NCI-H748 (cell line): ENCODE measurements around the gene DDB1.

Source experiments
- DNase-seq: peaks from one replicate; lab custom pipeline; 2025; ENCODE audit not compliant: unreplicated experiment; lab: John Stamatoyannopoulos, UW

The DDB1 gene

DNA sequence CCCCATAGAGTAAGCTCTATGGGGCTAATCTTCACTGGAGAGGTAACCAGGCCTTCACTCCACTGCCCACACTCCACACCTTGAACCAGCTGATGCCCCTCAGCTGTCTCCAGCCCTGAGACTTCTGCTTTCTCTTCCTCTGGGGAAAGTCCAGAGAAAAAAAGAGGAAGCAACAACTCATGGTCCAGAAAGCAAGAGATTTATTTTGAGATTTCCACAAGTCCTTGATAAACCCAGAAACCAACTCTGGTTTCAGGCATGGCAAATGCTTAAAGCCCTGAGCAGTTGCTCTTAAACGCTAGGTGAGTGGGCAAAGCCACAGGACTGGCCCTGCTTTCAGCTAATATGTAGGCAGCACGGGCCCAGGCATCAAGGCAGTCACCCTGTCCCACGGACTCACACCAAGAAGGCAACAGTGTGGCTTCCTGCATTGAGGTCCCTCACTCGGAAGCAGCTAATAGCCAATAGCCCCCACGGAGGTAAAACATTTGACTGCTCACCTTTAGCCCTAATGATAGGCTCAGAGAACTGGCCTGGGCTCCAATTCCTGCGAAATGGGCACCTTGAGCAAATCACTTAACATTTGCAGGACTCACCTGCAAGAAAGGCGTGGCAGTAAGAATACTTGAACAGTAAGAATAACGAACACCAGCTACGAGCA lies 24.5 kb upstream of the DDB1 start:
- no peak for DNase-seq

- no peak for DNase-seq
These were observed 23.8 kb upstream of the DDB1 start for GRCh38 chr11:61356706-61357105.

GRCh38 chr11:61354208-61354607 lies 21.3 kb upstream of the DDB1 start:
- DNase-seq, result no peak

DNA sequence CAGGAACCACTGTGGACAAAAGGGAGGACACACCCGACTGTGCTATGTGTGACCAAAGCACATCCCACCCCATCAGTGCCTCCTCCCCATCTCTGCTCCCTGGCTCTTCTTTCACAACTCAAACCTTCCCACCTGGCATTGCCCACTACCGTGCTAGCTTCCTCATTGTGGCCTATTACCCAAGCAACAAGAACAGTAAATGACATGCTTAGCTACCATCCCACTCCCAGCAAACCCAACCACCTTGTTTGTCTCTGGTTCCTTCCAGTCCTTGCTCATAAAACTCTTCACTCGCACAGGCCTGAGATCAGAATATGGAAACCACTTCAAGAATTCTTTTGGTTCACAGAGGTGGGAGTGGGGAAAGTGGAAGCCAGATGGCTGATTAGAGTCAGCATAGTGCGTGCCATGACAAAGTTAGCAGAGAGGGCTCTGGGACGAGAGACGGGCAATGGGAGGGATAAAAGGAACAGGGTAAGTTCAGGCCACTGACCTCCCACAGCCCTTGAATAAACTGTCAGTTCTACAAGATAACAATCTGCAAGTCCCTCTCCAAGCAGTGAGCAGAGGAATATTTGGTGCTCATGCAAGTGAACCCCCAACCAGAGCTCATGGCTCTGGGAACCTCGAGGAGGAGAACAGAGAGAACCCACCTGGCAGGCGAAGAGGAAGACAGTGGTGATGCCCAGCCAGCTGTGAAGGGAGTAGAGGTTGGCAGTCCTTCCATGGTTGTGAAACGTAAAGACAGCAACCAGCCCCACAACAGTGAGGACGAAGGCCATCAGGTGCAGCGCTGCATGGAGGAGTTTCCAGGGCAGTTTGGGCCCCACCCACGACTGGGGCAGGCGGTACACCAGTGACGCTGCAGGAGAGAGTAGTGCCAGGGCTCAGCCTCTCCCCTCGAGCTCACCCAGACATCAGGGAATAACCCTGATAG lies 20.5 kb upstream of the DDB1 start:
- no peak for DNase-seq

DNA sequence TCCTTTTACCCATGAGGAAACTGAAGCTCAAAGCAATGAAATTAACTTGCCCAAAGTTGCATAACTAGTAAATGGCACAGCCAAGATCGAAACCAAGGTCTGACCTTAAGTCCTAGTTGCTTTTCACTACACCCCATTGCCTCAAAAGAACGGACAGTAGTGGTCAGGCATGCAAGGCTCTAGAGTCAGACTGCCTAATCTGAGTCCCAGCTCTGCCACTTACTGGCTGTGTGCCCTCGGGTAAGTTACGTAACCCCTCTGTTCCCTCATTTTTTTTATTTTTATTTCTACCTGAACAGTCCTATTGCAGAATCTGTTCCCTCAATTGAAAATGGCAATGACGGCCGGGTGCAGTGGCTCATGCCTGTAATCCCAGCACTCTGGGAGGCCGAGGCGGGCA lies 19.1 kb upstream of the DDB1 start:
- no peak for DNase-seq

- DNase-seq, result no peak
These were observed 17.9 kb upstream of the DDB1 start for GRCh38 chr11:61350803-61351202.

DNA sequence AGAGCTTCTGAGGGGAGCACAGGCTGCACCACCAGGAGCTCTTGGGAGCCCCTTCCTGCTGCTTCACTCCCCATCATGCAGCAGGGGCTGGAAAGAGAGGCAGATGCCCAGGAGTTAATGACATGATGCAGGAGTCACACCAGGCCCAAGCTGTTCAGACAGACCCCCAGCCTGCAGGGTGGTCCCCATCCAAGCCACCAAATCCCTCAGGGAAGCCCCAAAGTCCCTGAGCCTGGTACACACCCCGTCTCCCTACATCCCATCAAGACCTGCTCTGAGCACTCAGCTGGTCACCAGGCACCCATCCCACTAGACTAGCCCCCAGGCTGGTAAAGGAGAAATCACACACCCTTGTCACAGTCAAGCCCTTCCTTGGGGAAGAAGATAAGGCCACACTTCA lies 17.4 kb upstream of the DDB1 start:
- no peak for DNase-seq

DNA sequence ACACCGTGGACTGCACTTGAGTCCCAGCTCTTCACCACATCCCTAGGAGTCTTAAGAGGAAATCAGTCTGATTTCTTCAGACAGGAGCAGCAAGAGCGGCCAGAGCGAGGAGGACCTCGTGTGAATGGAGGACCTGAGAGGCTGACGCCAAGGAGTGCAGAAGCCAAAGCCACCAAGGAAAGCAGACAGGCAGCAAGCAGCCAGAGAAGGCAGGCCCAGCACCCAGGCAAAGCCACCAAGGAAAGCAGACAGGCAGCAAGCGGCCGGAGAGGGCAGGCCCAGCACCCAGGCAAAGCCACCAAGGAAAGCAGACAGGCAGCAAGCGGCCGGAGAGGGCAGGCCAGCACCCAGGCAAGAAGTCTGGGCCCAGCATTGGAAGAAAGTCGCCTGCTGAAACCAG lies 17.0 kb upstream of the DDB1 start:
- no peak for DNase-seq

DNA sequence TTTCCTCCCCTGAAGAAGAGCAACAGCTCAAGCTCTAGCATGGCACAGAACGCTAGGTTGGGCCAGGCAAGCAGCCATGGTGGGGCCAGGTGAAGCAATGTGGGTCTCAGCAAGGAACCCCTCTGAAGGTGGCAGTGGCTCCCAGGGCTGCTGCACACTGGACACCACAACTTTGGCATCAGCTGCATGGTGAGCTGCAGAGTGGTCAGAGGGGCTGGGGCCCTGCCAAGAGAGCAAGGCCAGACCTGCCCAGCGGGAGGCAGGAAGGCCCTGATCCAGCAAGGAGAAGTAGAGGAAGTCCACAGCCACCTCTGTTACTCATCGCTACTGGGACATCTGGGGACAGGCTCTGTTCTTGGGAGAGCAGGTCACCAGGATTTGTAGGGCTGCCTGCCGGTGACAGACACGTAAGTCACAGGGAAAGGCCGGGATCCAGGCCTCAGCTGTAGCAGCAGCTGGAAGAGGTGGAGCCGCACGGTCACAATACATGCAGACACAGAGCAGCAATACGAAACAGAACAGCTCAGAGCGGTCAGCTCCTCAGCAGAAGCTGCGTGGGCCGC lies 16.4 kb upstream of the DDB1 start:
- no peak for DNase-seq

GRCh38 chr11:61347916-61348461 lies 15.1 kb upstream of the DDB1 start:
- no peak for DNase-seq

DNA sequence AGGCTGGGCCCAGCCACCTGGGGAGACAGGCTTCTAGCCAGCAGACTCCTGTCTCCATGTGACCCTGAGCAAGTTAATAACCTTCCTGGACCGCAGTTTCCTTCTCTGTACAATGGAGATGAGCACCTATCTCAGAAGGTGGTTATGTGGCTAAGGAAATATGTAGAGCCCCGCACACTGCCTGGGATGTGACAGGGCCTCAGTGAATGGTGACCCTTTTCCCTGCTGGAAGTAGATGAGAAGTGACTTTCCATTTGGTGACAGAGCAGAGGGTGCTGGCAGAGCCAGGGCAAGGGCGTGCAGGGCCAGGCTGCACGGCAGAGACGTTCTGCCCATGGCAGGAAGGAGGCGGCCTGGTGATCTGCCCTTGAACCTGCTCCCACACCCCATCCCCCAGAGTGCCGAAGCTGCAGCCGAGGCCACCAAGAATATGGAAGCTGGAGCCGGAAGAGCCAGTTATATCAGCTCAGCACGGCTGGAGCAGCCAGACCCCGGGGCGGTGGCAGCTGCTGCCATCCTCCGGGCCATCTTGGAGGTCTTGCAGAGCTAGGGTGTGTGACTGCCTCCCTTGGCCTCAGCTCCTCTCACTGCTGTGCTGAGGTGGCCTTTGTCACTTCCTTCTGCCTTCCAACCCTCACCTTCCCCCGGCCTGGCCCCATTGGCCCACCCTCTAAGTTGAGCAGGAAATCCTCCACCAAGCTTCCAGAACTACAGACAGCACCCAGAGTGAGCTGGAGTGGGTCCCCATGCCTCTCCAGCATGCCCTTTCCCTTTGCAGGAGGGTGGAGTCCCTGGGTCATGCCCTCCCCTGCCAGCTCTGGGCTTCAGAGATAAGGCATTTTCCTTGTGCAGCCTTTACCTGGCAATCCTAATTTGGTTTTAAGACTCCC lies 13.3 kb upstream of the DDB1 start:
- no peak for DNase-seq

GRCh38 chr11:61345170-61345610 lies 12.3 kb upstream of the DDB1 start:
- no peak for DNase-seq

DNA sequence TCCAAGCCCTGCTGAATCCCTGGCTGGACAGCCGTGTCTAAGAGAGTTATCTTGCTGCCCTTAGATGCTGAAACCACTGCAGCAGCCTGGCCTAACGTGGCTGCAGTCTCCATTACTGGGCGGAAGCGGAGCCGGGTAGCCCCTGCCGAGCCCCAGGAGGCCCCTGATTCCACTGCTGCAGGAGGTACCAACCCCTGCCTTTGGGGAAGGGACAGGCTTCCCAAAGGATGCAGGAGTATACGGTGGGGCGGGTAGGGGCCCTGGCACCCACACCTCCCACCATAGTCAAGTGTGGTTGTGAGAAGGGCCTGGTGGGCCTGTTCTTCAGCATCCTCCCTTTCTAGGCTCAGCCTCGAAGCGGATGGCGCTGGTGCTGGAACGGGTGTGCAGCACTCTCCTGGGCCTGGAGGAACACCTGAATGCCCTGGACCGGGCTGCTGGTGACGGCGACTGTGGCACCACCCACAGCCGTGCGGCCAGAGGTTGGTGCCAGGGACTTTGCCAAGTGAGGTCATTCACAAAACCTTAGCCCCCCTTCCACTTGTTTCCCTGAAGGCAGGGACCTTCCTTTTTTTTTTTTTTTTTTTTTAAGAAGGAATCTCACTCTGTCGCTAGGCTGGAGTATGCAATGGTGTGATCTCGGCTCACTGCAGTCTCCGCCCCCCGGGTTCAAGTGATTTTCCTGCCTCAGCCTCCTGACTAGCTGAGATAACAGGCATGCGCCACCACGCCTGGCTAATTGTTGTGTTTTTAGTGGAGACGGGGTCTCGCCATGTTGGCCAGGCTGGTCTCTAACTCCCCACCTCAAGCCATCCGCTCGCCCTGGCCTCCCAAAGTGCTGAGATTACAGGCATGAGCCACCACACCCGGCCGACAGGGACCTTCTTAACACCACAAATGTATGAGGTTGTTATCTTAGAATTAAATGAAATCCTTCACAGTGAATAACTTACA lies 11.2 kb upstream of the DDB1 start:
- DNase-seq, result no peak

DNA sequence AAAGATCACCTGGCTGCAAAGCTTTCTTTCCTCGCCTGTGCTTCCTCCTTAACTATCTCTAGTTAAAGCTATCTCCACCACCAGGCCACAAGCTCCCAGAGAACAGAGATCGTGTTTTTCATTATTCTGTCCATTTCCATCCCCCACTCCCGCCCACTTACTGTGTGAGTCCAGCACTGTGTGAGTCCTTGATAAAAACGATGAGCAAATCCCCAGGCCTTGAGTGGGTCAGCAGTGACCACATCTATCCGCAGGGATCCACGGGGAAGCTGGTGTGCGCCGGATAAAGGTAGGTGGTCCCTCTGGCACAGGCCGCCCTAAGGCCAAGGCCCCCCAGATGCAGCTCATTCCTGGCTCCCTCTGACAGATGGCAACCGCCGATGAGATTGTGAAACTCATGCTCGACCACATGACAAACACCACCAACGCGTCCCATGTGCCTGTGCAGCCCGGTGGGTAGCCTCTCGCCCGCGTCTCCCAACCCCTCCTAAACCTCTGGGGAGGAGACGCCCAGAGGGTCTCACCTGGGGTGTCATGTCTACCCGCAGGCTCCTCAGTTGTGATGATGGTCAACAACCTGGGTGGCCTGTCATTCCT lies 9.4 kb upstream of the DDB1 start:
- no peak for DNase-seq

DNA sequence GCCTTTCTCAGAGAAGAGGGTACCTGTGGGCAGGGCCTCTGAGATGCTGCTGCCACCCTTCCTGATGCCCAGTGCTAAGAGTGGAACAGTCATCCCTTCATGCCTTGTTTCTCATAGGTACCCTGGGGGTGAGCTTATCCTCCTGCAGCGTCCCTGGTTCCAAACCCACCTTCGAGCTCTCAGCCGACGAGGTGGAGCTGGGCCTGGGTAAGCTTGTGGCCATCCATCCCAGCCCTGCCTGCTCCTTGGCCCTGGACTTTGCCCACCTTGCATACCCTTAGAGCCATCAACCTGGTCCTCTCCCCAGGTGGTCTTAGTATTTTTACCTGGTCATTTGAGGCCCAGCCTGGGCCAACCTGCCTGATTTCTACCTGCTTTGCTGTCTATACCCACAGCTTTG lies 8.8 kb upstream of the DDB1 start:
- DNase-seq, result no peak

- DNase-seq, result no peak
These were observed 8.1 kb upstream of the DDB1 start for GRCh38 chr11:61340979-61341378.

DNA sequence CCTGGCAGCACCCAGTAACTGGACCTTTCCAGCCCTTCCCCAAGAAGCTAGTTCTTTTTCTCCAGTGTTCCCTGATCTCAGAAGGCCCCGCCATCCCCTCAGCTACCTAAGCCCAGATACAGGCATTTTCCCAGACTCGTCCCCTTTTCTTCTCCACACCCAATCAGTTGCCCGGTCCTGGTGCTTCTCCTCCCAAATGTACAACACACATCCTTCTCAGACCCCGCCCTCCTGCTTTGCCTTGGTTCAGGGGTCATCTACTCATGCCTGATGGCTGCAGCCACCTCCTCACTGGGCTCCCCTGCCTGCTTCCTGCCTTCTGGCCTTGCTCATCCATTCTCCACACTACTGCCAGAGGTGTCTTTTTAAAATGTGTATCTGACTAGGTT lies 6.6 kb upstream of the DDB1 start:
- DNase-seq, result no peak

GRCh38 chr11:61338783-61339489 lies 6.0 kb upstream of the DDB1 start:
- no peak for DNase-seq
